Measurements from ENCODE around the gene TTC27.
"Not testable (repeated sequence)": the region's sequence is repeated elsewhere in the genome, so short reads cannot be mapped to it uniquely, and the experiment has no call there.

The TTC27 gene

GRCh38 chr2:32812316-32812715, 184.5 kb downstream of the TTC27 start:
- DNase-seq = no peak

- no peak for DNase-seq
Measured at GRCh38 chr2:32820088-32820487, 192.2 kb downstream of the TTC27 start.

- DNase-seq = no peak
Measured at GRCh38 chr2:32820701-32821100, 192.9 kb downstream of the TTC27 start.

- DNase-seq = no peak
Measured at GRCh38 chr2:32824070-32824809, 196.4 kb downstream of the TTC27 start.

GRCh38 chr2:32825291-32825712, 197.5 kb downstream of the TTC27 start:
- peak; percentile 66 for DNase-seq

- DNase-seq = no peak
Measured at GRCh38 chr2:32830196-32830595, 202.3 kb downstream of the TTC27 start.

- no peak for DNase-seq
Measured at GRCh38 chr2:32832821-32833220, 205.0 kb downstream of the TTC27 start.

GRCh38 chr2:32833709-32834108, 205.9 kb downstream of the TTC27 start:
- DNase-seq = no peak

GRCh38 chr2:32835148-32835547, 207.3 kb downstream of the TTC27 start:
- DNase-seq = no peak

- DNase-seq = no peak
Measured at GRCh38 chr2:32836933-32837332, 209.1 kb downstream of the TTC27 start.

GRCh38 chr2:32838418-32838817, 210.6 kb downstream of the TTC27 start:
- DNase-seq = no peak

- no peak for DNase-seq
Measured at GRCh38 chr2:32838949-32839348, 211.1 kb downstream of the TTC27 start.

- no peak for DNase-seq
Measured at GRCh38 chr2:32841931-32842898, 214.4 kb downstream of the TTC27 start.

GRCh38 chr2:32843699-32844098, 215.8 kb downstream of the TTC27 start:
- no peak for DNase-seq

- DNase-seq = no peak
Measured at GRCh38 chr2:32844253-32844652, 216.4 kb downstream of the TTC27 start.

GRCh38 chr2:32846274-32846673, 218.4 kb downstream of the TTC27 start:
- DNase-seq = not testable (repeated sequence)

- no peak for DNase-seq
Measured at GRCh38 chr2:32847734-32848133, 219.9 kb downstream of the TTC27 start.

- no peak for DNase-seq
Measured at GRCh38 chr2:32849456-32850194, 221.8 kb downstream of the TTC27 start.

- no peak for DNase-seq
Measured at GRCh38 chr2:32851777-32852439, 224.1 kb downstream of the TTC27 start.

GRCh38 chr2:32852856-32853255, 225.0 kb downstream of the TTC27 start:
- no peak for DNase-seq

GRCh38 chr2:32856891-32857290, 229.0 kb downstream of the TTC27 start:
- DNase-seq = no peak

- DNase-seq = no peak
Measured at GRCh38 chr2:32858713-32859112, 230.9 kb downstream of the TTC27 start.

GRCh38 chr2:32860385-32860784, 232.5 kb downstream of the TTC27 start:
- no peak for DNase-seq

Data from NCI-H2227 treated with DMSO at 0.1 percent for 48 hours (cell line).